Stimulated activated CD8-positive, alpha-beta memory T cell treated with anti-CD3 and anti-CD28 coated beads, Interleukin-4, amount 100 ng/mL, for 4 hours (primary cell): ENCODE data around the gene FHIT.

Source experiments
- DNase-seq, 2 donors: peaks; one replicate each; pipeline ENCODE4 v3.0.0-alpha.2; 2020; ENCODE audit warnings: low read depth in 2 of 2, low spot score in 1 of 2

The FHIT gene

DNA sequence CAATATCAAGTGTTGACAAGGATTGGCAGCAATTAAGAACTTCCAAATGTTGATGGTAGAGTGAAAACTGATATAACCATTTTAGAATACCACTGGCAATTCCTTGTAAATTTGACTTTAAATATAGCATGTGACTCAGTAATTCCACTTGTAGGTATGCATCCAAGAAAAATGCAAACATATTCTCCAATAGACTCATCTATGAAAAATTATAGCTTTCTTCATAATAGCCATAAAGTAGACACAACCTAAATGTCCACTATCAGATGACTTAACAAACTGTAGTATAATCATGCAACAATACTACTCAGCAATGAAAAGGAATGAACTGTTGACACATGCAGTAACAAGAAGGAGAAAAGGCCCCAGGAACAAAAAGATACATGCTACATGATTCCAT lies 988.1 kb downstream of the FHIT start:
- no peak for DNase-seq

DNA sequence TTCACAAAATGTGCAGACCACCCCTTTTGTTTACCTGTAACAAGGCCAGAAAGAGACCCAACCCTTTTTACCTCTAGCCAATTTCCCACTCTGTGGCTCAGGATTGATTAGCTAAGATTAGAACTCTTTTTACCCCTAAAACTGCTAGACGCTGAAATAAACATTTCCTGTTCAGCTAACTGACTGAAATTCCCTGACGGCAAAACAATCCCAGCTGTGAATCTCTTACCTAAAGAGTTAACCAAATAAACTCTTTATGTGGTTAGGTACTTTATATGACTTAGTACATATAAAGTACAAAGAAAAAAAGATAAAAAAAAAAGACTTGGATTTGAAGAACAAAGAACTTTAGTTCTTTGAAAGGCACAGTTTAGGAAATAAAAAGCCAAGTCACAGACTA lies 988.7 kb downstream of the FHIT start:
- no peak for DNase-seq

DNA sequence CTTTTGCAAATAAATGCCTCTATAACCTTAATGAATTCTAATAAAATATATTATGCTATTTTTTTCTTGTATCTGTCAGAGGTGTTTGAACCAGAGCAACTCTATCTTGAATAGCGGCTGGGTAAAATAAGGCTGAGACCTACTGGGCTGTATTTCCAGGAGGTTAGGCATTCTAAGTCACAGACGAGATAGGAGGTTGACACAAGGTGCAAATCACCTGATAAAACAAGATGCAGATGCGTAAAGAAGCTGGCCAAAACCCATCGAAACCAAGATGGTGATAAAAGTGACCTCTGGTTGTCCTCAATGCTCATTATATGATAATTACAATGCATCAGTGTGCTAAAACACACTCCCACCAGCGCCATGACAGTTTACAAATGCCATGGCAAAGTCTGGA lies 990.7 kb downstream of the FHIT start:
- DNase-seq = no peak

DNA sequence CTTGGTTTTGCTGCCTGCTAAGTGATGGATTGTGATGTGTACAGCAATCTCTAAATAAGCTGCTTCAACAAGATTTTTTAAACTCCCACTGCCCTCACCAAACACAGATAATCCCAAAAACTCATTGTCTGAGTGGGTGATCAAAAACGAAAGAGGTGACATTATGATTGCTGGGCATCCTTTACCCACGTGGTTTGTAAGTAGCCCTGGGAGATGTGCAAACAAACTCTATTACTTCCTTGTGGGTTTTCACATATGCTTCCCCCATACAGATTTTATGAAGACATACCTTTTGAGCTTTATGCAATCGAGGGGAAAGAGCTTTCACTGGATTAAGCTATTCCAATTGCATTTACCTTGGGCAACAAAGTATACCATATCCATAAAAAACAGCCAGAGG lies 1000.4 kb downstream of the FHIT start:
- no peak for DNase-seq

DNA sequence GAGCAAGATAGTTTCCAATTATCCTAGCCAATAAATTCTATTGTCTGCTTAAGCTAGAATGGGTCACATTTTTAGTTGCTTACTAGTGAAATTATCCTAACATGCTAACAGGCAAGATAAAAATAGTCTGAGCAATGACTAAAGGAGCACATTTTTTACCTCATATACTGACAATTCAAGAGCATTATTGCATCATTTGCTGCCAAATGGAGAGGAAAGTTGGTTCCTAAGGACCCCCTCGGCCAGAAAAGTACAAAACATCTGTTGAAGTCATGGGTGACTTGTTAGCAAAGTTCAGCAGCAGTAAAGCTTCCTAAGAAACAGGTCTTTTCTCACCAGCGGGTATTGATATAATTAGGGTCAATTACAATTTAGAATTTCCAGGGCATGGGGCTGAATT lies 1001.0 kb downstream of the FHIT start:
- no peak for DNase-seq

DNA sequence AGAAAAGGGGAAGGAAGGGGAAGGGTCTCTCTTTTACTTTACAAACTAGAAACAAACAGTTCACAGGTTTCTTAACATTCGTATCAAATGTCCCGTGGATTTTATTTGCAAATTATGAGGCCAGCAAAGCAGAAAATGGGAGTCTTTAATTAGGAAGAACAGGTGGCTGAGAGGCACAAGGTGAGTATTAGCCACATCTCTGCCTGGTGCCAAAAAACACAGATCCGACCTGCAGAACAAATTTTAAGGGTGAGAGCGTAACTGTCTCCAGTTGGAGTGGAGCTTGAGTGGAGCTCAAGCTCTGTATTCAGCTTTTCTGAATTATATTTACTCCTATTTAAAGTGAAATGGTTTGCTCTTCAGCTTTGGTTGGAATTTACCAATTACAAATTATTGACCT lies 1004.9 kb downstream of the FHIT start:
- DNase-seq = no peak

DNA sequence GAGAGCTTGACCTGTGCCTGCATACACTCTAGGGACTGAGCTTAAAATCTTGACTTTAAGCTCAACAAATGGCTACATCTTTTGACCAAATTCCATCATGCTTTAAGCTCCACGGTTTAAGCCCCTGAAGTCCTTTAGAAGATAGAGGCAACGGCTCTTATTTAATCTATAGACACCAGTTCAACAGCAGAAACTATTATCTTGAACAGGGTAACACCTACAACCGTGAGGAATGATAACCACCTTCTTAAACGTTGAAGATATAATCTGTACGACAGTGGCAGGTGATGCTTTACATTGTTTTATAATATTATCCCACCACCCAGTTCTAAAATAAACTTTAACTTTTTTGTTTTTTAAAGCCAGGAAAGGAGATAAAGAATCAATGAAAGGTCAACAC lies 1007.8 kb downstream of the FHIT start:
- DNase-seq = no peak

DNA sequence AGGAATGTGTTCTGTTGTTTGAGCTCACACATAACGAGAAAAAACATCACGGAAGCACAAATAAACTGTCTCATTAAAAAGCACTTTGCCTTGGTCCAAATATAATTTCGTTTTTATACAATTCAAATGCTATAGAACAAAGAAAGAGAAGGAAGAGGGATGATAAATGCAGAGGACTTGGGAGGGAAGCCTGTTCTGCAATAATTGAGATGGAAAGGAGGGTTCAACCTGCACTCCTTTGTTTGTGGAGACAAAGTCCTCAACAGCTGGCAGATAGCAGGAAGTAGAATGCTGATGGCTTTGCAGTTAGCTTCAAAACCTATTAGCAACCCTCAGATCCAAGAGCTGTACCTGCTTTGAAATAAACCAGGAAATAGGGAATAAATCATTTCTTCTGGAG lies 1010.8 kb downstream of the FHIT start:
- DNase-seq = no peak

DNA sequence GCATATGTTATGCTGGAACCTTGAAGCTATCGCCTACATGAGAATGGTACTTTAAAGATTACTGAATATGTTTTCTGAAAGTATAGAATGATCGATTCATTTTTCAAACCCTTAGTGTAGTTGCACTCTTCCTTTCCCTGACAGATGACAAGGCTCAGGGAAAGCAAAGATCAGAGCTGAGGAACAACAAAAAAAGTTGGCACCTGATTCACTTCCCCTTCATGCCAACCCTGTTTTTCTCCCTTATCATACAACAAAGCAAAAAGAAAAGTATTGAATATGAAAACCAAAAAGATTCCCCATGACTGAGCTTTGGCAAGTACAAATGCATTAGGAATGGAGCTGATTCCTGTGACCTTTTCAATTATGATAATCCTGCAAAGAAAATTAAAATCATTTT lies 1012.7 kb downstream of the FHIT start:
- no peak for DNase-seq

DNA sequence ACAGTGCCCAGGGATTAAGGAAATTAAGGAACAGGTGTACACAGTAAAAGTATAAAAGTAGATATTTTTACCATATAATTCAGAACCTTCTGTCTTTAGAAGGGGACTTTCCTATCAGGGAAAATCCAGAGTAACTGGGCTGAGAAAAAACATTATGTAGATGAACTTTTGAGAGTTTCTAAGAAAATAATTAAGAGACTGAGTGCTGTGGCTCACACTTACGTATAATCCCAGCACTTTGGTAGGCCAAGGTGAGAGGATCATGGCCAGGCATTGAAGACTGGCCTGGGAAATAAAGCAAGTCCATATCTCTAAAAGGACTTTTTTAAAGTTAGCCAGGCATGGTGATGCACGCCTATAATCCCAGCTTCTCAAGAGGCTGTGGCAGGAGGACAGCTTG lies 1021.8 kb downstream of the FHIT start:
- no peak for DNase-seq

DNA sequence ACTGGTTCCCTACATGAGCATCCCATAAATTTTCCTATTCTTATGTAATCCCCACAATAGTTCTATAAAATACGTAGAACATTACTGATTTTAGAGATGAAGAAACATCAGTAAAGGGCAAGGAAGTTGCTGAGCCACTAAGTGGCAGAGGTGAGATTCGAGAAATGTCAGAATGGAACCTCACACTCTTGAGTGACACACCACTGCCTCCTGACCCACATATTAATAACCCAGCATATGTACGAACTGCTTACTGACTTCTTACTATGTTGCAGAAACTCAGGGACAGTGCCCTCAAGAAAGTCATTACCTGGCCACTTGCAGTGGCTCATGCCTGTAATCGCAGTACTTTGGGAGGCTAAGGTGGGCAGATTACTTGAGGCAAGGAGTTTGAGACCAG lies 1022.4 kb downstream of the FHIT start:
- DNase-seq = no peak

DNA sequence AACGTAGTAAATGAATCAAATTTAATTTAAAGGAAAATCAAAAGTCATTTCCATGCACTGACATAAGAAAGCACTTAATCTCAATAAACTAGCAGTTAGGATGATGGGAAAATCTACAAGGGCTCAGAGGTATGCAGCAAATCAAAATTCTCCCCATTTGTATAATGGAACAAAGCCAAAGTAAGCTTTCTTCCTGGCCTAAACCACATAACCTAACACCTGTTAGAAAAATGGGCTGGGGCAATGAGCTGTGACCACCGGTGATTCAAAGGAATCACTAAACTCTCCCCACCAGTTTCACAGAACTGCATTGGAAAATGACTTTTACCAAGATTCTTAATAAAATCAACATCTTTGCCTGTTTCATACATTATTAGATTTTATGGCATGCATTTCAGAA lies 1024.3 kb downstream of the FHIT start:
- no peak for DNase-seq

DNA sequence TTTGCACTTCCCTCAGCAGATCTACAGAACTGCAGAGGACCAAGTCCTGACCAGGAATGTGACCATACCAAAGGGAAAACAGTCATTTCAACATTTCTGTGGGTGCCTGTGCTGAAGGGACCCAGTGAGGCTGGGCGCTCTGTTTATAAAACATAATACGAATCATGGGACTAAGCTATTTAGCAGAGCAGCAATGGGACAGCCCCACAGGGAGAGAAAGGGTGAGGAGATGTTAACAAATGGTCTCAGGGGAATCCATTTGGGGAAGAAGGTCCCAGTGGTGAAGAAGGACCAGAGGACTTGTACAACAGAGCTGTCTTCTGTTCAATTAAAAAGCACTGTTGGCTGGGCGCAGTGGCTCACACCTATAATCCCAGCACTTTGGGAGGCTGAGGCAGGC lies 1025.4 kb downstream of the FHIT start:
- DNase-seq = no peak

DNA sequence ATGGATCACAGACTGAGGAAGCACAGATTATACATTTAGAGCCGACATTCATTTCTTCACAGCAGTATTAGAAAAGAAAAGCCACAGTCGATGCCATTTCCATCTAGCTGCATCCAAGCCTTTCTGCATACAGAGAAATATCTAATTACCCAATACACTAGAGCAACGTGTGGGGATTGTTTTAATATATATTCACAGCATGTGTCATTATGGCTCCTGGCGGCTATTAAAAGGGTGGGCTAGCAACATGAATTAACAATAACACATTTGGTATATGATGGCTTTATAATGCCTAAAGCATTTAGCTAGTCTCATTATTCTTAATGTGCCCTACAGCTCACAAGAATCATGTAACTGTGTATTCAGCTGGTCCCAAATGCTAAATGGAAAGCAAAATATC lies 1030.5 kb downstream of the FHIT start:
- DNase-seq = no peak

DNA sequence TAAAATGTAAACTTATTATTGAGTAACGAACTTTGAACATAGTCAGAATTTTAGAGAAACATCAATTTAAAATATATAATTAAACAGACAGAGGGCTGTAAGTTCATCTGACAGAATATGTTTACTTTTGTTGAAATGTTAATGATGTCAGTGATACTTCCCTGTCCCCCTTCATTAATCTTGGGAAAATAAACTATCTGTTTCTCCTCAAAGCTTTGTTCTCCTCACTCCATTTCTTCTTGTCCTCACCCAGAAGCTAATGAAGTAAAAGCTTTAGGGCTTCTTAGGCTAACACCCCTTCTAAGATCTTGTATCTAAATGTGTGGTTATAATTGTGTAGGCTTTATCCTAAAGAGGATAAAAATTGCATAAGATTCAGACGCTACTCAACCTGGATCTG lies 1031.8 kb downstream of the FHIT start:
- no peak for DNase-seq

DNA sequence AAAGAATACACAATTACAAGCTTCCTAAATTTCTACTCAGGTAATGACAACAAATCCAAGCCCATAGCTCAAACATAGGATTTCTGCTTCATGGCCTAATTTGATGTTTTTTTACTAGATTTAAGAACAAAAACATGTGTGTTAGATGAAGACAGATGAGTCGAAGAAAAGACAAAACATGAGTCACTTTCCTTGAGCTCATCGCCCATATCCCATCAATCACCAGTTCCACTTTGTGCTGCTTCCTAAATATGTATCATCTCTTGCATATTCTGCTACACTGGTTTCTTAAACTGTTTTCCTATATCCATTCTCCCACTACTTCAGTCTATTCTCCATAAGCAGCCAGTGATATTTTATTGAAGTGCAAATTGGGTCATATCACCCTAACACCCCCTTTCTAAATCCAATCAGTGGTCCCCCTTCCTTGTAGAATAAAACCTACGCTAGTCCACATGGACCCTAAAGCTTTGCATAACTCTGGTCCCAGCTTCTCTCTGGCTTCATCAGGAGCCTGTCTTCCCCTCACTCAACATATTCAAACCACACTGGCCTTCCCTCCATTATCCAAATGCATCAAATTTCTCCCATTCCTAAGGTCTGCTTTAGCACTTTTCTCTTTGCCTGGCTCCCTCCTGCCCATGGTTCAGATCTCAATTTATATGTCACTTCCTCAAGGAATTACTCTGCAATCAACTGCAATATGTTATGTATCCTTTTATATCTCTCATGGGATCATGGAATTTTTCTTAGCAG lies 1033.9 kb downstream of the FHIT start:
- DNase-seq = no peak

DNA sequence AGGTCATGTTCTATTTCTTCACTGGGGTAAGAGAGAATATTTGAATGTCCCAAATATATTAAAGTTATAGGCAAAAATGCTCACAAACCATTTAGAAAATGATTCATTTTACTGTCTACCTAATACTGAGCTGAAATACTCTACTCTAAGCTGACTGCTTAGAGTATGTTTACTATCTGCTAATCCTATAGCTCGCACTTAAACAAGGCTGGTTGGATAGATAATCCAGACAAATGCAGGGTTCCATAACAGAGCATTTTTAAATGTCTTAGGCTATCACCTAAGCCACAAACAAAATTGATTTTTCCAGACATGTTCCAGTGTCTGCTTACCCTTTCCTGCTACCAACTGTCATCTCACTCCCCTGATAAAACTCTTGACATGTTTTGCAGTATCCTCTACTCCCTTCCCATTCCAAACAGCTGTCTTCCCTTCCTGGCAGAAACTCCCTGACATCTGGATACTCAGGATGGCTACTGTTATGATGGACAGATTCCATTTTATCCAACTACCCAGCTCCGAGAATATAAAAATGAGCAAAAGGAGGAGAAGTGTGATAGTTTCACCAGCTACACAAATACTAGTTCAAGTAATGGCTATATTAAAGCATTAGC lies 1034.7 kb downstream of the FHIT start:
- no peak for DNase-seq

DNA sequence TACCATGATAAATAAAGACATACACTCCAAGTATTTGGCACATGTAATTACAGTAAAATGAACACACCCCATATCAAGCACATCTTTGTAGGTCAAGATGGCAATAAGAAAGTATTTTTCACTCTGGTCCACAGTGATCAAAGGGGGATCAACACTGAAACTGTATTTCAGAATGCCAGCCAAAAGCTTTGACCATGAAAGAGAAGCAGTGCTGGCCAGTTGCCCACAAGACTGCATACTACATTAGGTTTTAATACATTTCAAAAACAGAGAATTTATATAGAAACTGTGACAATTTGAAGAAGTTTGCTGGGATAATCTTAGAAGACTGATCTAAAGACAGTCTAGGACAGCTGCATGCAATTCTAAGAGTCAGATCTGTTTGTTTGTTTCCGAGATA lies 1035.3 kb downstream of the FHIT start:
- no peak for DNase-seq

DNA sequence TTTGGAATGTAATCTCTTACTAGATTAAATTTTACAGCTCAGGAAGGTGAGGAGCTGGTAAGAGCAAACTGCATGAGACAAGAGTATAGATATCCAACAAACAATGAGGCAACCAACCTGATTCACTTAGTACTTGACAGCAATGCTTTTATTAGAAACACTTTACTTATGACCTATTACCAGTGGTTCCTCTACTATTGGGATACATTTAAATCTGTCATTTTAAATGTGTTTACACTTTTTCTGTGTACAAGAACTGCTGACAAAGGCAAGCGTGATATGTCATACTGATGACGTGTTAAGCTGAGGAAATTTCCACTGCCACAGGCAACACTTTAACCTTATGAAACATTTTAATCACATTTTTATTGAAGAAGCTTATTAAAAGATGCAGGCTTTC lies 1043.3 kb downstream of the FHIT start:
- DNase-seq = no peak

DNA sequence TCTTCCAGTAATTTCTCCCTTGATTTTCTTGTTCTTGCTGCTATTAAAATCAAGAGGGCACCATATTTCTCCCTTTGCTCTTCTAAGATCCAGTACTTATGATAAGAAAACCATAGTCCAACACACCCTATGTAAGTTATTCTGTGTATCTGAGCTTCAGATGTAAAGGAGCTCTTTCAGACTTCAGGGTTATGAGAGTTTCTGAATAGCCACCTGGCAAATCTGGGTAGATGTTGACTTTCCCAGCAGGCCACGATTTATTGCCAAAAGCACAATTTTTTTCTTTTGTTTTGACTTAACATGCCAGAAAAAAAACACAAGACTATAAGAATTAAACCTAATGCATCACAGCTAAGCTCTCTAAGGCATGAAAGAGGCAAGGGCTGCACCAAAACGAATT lies 1045.0 kb downstream of the FHIT start:
- DNase-seq = no peak

DNA sequence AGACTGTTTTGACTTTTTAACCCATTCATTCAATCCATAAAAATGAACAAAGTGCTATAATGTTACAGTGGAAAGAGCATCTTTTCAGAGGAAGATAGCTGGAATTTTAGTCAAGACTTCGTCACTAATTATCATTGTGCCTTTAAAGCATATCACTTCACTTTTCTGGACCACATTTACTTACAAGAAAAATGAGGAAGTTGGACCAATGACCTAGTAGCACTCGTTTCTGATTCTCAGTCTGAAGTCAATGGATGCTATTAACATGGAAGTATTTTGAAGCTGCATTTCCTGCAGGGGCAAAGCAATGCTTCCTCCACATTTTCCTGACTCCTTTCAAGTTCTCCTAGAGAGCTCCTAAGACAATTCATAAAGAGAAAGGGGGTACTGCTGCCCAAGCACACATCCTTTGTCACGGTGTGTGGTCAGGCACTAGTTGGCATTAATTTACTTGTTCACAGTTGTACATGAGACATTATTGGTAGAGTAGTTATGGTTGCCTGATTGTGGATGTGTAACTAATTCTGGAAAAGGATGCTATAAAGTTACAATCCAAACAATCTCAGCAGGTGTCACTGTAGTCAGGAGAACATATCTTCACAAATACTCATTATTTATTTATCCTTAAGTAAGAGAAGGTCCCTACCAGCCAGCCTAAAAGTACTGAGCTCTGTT lies 1049.1 kb downstream of the FHIT start:
- no peak for DNase-seq

DNA sequence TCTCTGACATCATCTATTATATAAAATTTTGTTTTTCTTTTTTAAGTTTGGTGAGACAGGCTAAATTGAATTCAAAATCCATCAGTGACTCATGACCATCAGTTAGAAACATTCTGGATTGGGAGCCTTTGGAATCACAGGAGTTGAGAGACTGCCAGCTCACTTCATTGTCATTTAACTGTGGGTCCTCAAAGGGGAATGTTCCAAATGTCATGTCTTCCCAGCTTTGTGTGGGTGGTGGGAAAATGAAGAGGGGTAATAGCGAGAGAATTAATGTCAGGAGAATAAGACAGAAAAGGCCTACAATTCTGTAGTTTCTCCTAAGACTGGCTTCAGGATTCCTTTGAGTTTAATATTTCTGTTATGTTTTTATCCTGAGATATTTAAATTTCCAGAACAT lies 1051.9 kb downstream of the FHIT start:
- no peak for DNase-seq
